PC-3 (cell line): ENCODE results near the gene IL1R1.

Source experiments
- CTCF ChIP-seq: fragments of 300-600 bp; sonication (generic); conservative IDR thresholded peaks from 2 replicates; pipeline ENCODE4 v1.5.1; 2017; ENCODE audit warnings: antibody characterized with exemption, low read depth, mild to moderate bottlenecking, low read length
- EZH2 ChIP-seq: fragments of 300-600 bp; sonication (generic); IDR thresholded peaks from one replicate; pipeline ENCODE4 v1.6.1; 2017; ENCODE audit warnings: antibody characterized with exemption, mild to moderate bottlenecking, low read length; ENCODE audit not compliant: unreplicated experiment
- EZH2phosphoT487 ChIP-seq: fragments of 300-600 bp; sonication (generic); IDR thresholded peaks from 2 replicates; pipeline ENCODE4 v1.6.1; 2018; ENCODE audit warnings: mild to moderate bottlenecking, antibody characterized with exemption, low read length, borderline replicate concordance

DNA sequence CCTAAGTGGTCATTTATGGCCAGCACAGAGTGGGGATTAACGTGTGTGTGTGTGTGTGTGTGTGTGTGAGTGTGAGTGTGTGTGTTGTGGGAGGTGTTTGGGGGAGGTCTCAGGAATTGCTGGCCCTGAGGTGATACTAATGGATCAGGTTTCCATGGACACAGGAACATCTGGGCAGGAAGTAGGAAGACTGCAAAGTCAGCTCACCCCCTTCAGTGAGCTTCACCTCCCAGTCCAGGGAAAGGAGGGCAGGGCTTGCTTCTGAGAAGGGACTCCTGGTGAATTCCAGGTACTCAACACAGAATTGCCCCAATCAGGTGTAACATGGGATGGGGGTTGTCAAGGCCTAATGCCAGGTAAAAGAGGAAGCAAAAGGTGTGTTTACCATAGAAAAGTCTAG is 30.3 kb upstream of the IL1R1 start:
- TF ChIP-seq EZH2phosphoT487 (no peak), CTCF (no peak), EZH2 (no peak)
